Adrenal gland (tissue), 12 donors: ENCODE measurements around the gene RBL2. TPM values are rescaled to one million over a fixed set of nuclear protein-coding genes. Genes with fewer than 3 reads are reported as not detected.

ENCODE experiments used
- DNase-seq, 7 donors: peaks; one replicate each; pipeline ENCODE4 v3.0.0-alpha.2; 2019 to 2020
- H3K27ac ChIP-seq, 5 donors: fragments of 200-600 bp; sonication (generic) in 4 of 5; 1 replicate in 3 of 5; 2 replicates in 2 of 5; pipeline versions ENCODE4 v1.5.1 to v1.8.0; 2016 to 2020; ENCODE audit warnings: mild to moderate bottlenecking in 1 of 5
- H3K27me3 ChIP-seq: fragments of 200-600 bp; 2 replicates; pipeline ENCODE4 v1.8.0; 2021
- H3K36me3 ChIP-seq, 2 donors: fragments of 200-600 bp; replicated peaks in 1 of 2; 1 replicate in 1 of 2; 2 replicates in 1 of 2; pipeline versions ENCODE4 v1.5.1 to v1.8.0; 2018 to 2022
- H3K4me1 ChIP-seq, 2 donors: fragments of 200-600 bp; replicated peaks in 1 of 2; 1 replicate in 1 of 2; 2 replicates in 1 of 2; pipeline versions ENCODE4 v1.5.1 to v1.8.0; 2018 to 2021
- H3K4me3 ChIP-seq, 4 donors: fragments of 200-600 bp; sonication (generic) in 3 of 4; one replicate each; pipeline ENCODE4 v1.5.1; 2016 to 2018
- H3K9me3 ChIP-seq, 3 donors: fragments of 200-600 bp; sonication (generic) in 1 of 3; replicated peaks in 1 of 3; 1 replicate in 2 of 3; 2 replicates in 1 of 3; pipeline versions ENCODE4 v1.5.1 to v1.8.0; 2016 to 2021
- POLR2A ChIP-seq, 2 donors: fragments of 450-650 bp; IDR thresholded peaks; one replicate each; pipeline ENCODE4 v1.6.1; 2017; ENCODE audit warnings: antibody characterized with exemption in 2 of 2, mild to moderate bottlenecking in 2 of 2, moderate library complexity in 1 of 2
- WGBS, 4 donors: extraction: QIAGEN DNeasy Blood & Tissue Kit in 2 of 4; methylation state at CpG; one replicate each; pipeline versions ENCODE4 v1.1.5 to v1.1.7; 2013 to 2017; 5-methylcytosine and 5-hydroxymethylcytosine counted together
- intact Hi-C, 2 donors: fragments of 100-400 bp; cut with DNase I; formaldehyde crosslinking; loops; one replicate each; pipeline versions ENCODE4 v1.14.1 to v1.15.0; 2022 to 2023
- polyA plus RNA-seq, 3 donors: library from polyadenylated mRNA; stranded (reverse); fragments of 200-250 nt in 2 of 3; fragments of 350-450 nt in 1 of 3; fragmentation: Illumina TruSeq in 1 of 3; extraction: RNeasy Lipid Tissue Mini Kit (QIAGEN cat#74804) in 1 of 3; gene quantifications; one replicate each; pipeline ENCODE4 v1.2.3, GENCODE V29; 2013 to 2014
- total RNA-seq, 9 donors: library from RNA; depleted of rRNA in 4 of 9; stranded (reverse); fragments of >200 nt in 4 of 9; fragments of 120-200 nt in 1 of 9; fragmentation: NEBNext Ultra II Directional in 1 of 9; extraction: Animal tissue kit (Norgen Biotek cat#: 25700) in 1 of 9; gene quantifications; one replicate each; pipeline versions ENCODE4 v1.1.0 to v1.2.4, GENCODE V29; 2013 to 2023
- TF ChIP-seq, protein P1 (sequence below), 6 experiments: fragments of 450-650 bp in 4 of 6; fragments of 200-600 bp in 2 of 6; sonication (generic) in 1 of 6; IDR thresholded peaks; 1 replicate in 5 of 6; 2 replicates in 1 of 6; pipeline versions ENCODE4 v1.5.1 to v1.8.0; 2016 to 2021; ENCODE audit warnings: antibody characterized with exemption in 6 of 6, mild to moderate bottlenecking in 2 of 6, moderate library complexity in 1 of 6
- donor health status: healthy with polysubstance abuse.
- donor health status: Bipolar disorder and iron deficiency.
- donor health status: DM: yes; HTN: yes; CAD: no.
- donor health status: DM: no; HTN: no; CAD: no.
- donor health status: DM: no; HTN: no; CAD: no.
- donor health status: DM: yes; HTN: yes; CAD: no.

The RBL2 gene
- total and polyA plus RNA-seq, 12 donors: 28.2 to 78.3 (median 48.6) TPM

DNA sequence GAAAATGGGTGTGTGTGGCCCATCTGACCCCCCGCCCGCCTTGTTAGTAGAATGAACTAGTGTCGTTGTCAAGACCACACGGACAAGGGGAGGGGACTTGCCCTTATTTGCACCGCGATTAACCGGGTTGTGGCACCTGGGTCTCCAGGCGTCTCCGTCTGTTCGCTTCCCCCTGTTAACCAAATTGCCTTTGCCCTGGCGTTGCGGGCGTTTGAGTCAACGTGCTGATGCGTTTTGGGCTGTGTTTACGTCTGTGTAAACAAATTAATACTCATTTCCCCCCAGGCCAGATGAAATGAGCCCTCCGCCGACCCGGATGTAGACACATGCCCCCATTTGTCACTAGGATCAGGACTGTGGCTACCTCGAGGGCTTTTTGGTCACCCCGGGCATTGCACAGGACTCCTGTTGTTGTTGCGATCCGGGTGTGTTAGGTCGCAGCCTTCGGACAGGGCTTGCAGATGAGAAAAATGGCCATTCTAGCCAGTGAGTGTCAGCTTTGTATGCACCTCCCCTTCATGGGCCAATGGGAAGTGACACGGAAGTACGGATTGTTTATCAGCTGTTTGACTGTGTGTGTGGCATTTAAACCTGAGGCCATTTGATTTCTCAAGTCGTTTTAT, 906 bp downstream of the RBL2 start:
- H3K4me3 ChIP-seq: peak overlapping the region; percentile 26 to 94 (median 82)
- H3K36me3 ChIP-seq: no peaks in the 10 kb centered on the region
- peaks cover 0 to 26% of the 10 kb centered on the region in 2 donors for H3K4me1 ChIP-seq
- H3K9me3 ChIP-seq: no peaks in the 10 kb centered on the region
- H3K27ac ChIP-seq: peak overlapping the region; percentile 47 to 95 (median 89)
- WGBS, 4 donors: 0 to 2% (median 1%) methylated on average over 13 to 28 of the region's 28 CpGs
- intact Hi-C loops: loop anchor here in 1 of 2 donors (10.0 kb wide), 1 partner anchor 70 kb away; the partner anchor contains the start of gene AKTIP
- peak; percentile 78 to 94 (median 87) for DNase-seq
- no peaks in the 10 kb centered on the region for H3K27me3 ChIP-seq
- TF ChIP-seq, protein P1, sequence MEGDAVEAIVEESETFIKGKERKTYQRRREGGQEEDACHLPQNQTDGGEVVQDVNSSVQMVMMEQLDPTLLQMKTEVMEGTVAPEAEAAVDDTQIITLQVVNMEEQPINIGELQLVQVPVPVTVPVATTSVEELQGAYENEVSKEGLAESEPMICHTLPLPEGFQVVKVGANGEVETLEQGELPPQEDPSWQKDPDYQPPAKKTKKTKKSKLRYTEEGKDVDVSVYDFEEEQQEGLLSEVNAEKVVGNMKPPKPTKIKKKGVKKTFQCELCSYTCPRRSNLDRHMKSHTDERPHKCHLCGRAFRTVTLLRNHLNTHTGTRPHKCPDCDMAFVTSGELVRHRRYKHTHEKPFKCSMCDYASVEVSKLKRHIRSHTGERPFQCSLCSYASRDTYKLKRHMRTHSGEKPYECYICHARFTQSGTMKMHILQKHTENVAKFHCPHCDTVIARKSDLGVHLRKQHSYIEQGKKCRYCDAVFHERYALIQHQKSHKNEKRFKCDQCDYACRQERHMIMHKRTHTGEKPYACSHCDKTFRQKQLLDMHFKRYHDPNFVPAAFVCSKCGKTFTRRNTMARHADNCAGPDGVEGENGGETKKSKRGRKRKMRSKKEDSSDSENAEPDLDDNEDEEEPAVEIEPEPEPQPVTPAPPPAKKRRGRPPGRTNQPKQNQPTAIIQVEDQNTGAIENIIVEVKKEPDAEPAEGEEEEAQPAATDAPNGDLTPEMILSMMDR (IDR thresholded peaks at IDR 0.05): no peak
- peak in 1 of 2 donors; percentile 83 for TF ChIP-seq POLR2A (IDR thresholded peaks at IDR 0.05)

DNA sequence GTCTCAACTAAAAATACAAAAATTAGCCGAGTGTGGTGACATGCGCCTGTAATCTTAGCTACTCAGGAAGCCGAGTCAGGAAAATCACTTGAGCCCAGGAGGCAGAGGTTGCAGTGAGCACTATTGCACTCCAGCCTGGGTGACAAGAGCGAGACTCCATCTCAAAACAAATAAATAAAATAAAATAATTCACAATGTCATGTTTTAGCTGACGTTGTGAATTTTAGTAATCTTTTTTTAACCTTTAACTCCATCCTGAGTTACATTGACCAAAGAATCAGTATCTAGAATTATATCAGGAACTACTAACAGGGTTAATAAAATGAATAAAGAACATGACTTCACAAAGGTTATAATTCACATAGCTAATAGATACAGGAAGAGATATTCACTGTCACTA, 5.9 kb downstream of the RBL2 start:
- 69 to 89% (median 80%) methylated on average over 5 of the region's 5 CpGs for WGBS, 4 donors
- TF ChIP-seq, protein P1 (IDR thresholded peaks at IDR 0.05): no peak
- no peak for TF ChIP-seq POLR2A (IDR thresholded peaks at IDR 0.05)
- DNase-seq: no peak
- no peak overlapping the region for H3K27ac ChIP-seq
- no peak overlapping the region for H3K4me3 ChIP-seq
- H3K27me3 ChIP-seq: no peaks in the 10 kb centered on the region
- peaks cover 0 to 11% of the 10 kb centered on the region in 2 donors for H3K36me3 ChIP-seq
- no peaks in the 10 kb centered on the region for H3K9me3 ChIP-seq
- H3K4me1 ChIP-seq: peaks cover 0 to 20% of the 10 kb centered on the region in 2 donors
- intact Hi-C loops: no loop called here

DNA sequence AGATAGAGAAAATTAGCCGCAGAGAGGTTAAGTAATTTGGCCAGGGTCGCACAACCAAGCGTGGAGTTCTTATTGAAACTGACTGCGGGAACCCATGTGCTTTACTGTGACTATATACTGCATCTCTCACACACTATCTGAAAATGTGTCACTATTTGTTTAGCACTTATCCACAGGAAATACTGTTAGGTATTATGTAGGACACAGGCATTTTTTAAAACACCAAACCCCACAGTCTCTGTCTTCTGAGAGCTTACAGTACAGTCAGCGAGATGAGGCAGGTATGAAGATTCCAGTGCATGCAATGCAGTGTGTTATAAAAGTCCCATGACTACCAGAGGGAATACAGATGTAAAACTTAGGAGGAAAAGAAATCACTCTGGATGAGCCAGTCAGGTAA, 11.3 kb downstream of the RBL2 start:
- WGBS, 4 donors: 89 to 99% (median 95%) methylated on average over 5 of the region's 5 CpGs
- Histone ChIP-seq H3K27ac (no peak overlapping the region), H3K27me3 (no peaks in the 10 kb centered on the region), H3K4me1 (no peaks in the 10 kb centered on the region), H3K4me3 (no peak overlapping the region), H3K36me3 (peaks cover 0 to 36% of the 10 kb centered on the region in 2 donors), H3K9me3 (no peaks in the 10 kb centered on the region)
- TF ChIP-seq POLR2A (IDR thresholded peaks at IDR 0.05): no peak
- TF ChIP-seq, protein P1 (IDR thresholded peaks at IDR 0.05): no peak
- no peak for DNase-seq
- intact Hi-C loops: no loop called here

DNA sequence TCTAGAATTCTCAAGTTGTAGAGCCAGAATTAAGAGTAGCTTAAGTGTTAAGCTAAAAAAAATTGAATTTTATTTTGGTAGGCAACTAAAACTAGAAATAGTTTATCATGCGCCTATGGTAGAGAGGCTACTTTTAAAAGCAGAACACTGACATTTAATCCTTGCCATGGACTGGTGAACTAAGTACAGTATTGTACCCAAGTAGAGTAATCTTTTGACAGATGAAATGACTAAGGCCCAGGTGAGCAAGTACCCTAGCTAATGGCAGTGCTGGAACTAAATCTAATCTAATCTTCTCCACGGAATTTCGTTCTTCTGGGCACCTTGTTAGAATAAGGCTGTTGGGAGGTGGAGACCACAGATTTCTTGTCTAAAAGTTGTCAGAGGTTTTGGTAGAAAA, 11.8 kb downstream of the RBL2 start:
- H3K4me3 ChIP-seq: no peak overlapping the region
- no peak for TF ChIP-seq POLR2A (IDR thresholded peaks at IDR 0.05)
- TF ChIP-seq, protein P1 (IDR thresholded peaks at IDR 0.05): no peak
- DNase-seq: no peak
- no peaks in the 10 kb centered on the region for H3K4me1 ChIP-seq
- H3K27ac ChIP-seq: no peak overlapping the region
- peaks cover 0 to 36% of the 10 kb centered on the region in 2 donors for H3K36me3 ChIP-seq
- H3K9me3 ChIP-seq: no peaks in the 10 kb centered on the region
- no peaks in the 10 kb centered on the region for H3K27me3 ChIP-seq
- intact Hi-C loops: no loop called here
- 63 to 88% (median 79%) methylated on average over 3 of the region's 3 CpGs for WGBS, 4 donors
